Glomerular visceral epithelial cell (primary cell): Measurements from ENCODE around the gene TNNT2.
A peak's percentile ranks its signal among the peaks of the same experiment; 100 is the strongest.

ENCODE experiments used
- DNase-seq: peaks from one replicate; pipeline ENCODE4 v3.0.0-alpha.2; 2016; ENCODE audit errors: extremely low spot score

The TNNT2 gene

GRCh38 chr1:201377611-201378092 lies at the start of gene TNNT2:
TSS of gene TNNT2 (minus strand) at chr1:201377680. CDS start at chr1:201373254, 4,426 bp downstream.
- no peak for DNase-seq

- no peak for DNase-seq
Observed at GRCh38 chr1:201426479-201427310, 49.2 kb upstream of the TNNT2 start.

- DNase-seq: no peak
Observed at GRCh38 chr1:201424146-201424545, 46.7 kb upstream of the TNNT2 start.

- DNase-seq: no peak
Observed at GRCh38 chr1:201423655-201424054, 46.2 kb upstream of the TNNT2 start.

GRCh38 chr1:201422436-201423030 lies 45.1 kb upstream of the TNNT2 start:
- no peak for DNase-seq

GRCh38 chr1:201422026-201422425 lies 44.5 kb upstream of the TNNT2 start:
- DNase-seq: no peak

- DNase-seq: no peak
Observed at GRCh38 chr1:201421041-201421440, 43.6 kb upstream of the TNNT2 start.

GRCh38 chr1:201420608-201421002 lies 43.1 kb upstream of the TNNT2 start:
- DNase-seq: no peak

- no peak for DNase-seq
Observed at GRCh38 chr1:201419746-201420607, 42.5 kb upstream of the TNNT2 start.

GRCh38 chr1:201419256-201419655 lies 41.8 kb upstream of the TNNT2 start:
- no peak for DNase-seq

GRCh38 chr1:201418461-201418860 lies 41.0 kb upstream of the TNNT2 start:
- no peak for DNase-seq

GRCh38 chr1:201414051-201414738 lies 36.7 kb upstream of the TNNT2 start:
- DNase-seq: no peak

- DNase-seq: no peak
Observed at GRCh38 chr1:201411292-201411691, 33.8 kb upstream of the TNNT2 start.

- DNase-seq: no peak
Observed at GRCh38 chr1:201409440-201409839, 32.0 kb upstream of the TNNT2 start.

- DNase-seq: no peak
Observed at GRCh38 chr1:201408834-201409200, 31.3 kb upstream of the TNNT2 start.

GRCh38 chr1:201408176-201408833 lies 30.8 kb upstream of the TNNT2 start:
- DNase-seq: peak; percentile 87

- DNase-seq: peak; percentile 94
Observed at GRCh38 chr1:201406831-201407406, 29.4 kb upstream of the TNNT2 start.

GRCh38 chr1:201405484-201405831 lies 28.0 kb upstream of the TNNT2 start:
- DNase-seq: peak; percentile 98

GRCh38 chr1:201404722-201405483 lies 27.4 kb upstream of the TNNT2 start:
- DNase-seq: no peak

GRCh38 chr1:201404055-201404454 lies 26.6 kb upstream of the TNNT2 start:
- DNase-seq: peak; percentile 37
